HEK293 (cell line): Measurements from ENCODE around the gene CADPS2.

Experiments
- GFI1B ChIP-seq: fragments of 450-650 bp; formaldehyde crosslinking; IDR thresholded peaks from 2 replicates; pipeline ENCODE4 v1.5.1; 2016; ENCODE audit warnings: missing biosample characterization, missing genetic modification characterization
- OVOL3 ChIP-seq: fragments of 450-650 bp; formaldehyde crosslinking; IDR thresholded peaks from 2 replicates; pipeline ENCODE4 v1.5.1; 2016; ENCODE audit warnings: missing biosample characterization, missing genetic modification characterization
- PRDM1 ChIP-seq: fragments of 450-650 bp; formaldehyde crosslinking; IDR thresholded peaks from 2 replicates; pipeline ENCODE4; 2016; ENCODE audit warnings: missing biosample characterization, missing genetic modification characterization
- ZBTB11 ChIP-seq: fragments of 450-650 bp; formaldehyde crosslinking; conservative IDR thresholded peaks from 2 replicates; pipeline ENCODE4 v1.5.1; 2016; ENCODE audit warnings: low read depth, missing biosample characterization, missing genetic modification characterization
- ZNF121 ChIP-seq: fragments of 450-650 bp; formaldehyde crosslinking; IDR thresholded peaks from 2 replicates; pipeline ENCODE4 v1.5.1; 2016; ENCODE audit warnings: missing biosample characterization, missing genetic modification characterization
- ZNF521 ChIP-seq: fragments of 450-650 bp; formaldehyde crosslinking; IDR thresholded peaks from 2 replicates; pipeline ENCODE4 v1.5.1; 2017; ENCODE audit warnings: missing biosample characterization, mild to moderate bottlenecking, missing genetic modification characterization
- ZNF558 ChIP-seq: fragments of 450-650 bp; formaldehyde crosslinking; IDR thresholded peaks from 2 replicates; pipeline ENCODE4 v1.5.1; 2016; ENCODE audit warnings: missing biosample characterization, missing genetic modification characterization
- ZNF670 ChIP-seq: fragments of 450-650 bp; formaldehyde crosslinking; IDR thresholded peaks from 2 replicates; pipeline ENCODE4 v1.5.1; 2016; ENCODE audit warnings: missing biosample characterization, missing genetic modification characterization, low read depth
- ZNF707 ChIP-seq: fragments of 450-650 bp; formaldehyde crosslinking; IDR thresholded peaks from 2 replicates; pipeline ENCODE4 v1.5.1; 2016; ENCODE audit warnings: missing biosample characterization, missing genetic modification characterization
- TF ChIP-seq, protein P1 (sequence below): fragments of 450-650 bp; formaldehyde crosslinking; IDR thresholded peaks from 2 replicates; pipeline ENCODE4 v1.5.1; 2016; ENCODE audit warnings: missing biosample characterization, missing genetic modification characterization

DNA sequence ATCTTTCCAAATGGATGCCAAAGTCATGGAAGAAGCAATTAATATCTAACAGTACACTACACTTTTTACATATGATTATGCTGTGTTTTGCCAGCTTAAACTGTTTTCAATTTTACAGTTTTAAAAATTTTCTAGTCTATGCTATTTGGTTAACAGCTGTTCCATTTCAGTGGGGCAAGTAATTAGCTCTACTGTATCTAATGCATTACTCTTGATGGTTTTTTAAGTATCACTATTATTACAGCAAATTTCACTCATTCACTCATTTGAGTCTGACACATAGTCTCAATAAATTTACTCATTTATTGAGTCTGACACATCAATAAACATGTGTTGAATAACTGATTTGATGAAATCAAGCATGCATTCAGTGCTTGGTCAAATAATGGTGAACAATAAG is 343.1 kb downstream of the CADPS2 start:
- no peak for TF ChIP-seq OVOL3 (tag by site-specific recombination)
- TF ChIP-seq, protein P1, sequence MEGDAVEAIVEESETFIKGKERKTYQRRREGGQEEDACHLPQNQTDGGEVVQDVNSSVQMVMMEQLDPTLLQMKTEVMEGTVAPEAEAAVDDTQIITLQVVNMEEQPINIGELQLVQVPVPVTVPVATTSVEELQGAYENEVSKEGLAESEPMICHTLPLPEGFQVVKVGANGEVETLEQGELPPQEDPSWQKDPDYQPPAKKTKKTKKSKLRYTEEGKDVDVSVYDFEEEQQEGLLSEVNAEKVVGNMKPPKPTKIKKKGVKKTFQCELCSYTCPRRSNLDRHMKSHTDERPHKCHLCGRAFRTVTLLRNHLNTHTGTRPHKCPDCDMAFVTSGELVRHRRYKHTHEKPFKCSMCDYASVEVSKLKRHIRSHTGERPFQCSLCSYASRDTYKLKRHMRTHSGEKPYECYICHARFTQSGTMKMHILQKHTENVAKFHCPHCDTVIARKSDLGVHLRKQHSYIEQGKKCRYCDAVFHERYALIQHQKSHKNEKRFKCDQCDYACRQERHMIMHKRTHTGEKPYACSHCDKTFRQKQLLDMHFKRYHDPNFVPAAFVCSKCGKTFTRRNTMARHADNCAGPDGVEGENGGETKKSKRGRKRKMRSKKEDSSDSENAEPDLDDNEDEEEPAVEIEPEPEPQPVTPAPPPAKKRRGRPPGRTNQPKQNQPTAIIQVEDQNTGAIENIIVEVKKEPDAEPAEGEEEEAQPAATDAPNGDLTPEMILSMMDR: no peak
- no peak for TF ChIP-seq ZNF670
- TF ChIP-seq PRDM1: no peak
- no peak for TF ChIP-seq ZNF707 (tag by site-specific recombination)
- no peak for TF ChIP-seq ZBTB11 (tag by site-specific recombination)
- TF ChIP-seq ZNF121 (tag by site-specific recombination): no peak
- no peak for TF ChIP-seq ZNF558
- TF ChIP-seq ZNF521 (tag by site-specific recombination): no peak
- TF ChIP-seq GFI1B (tag by site-specific recombination): no peak
